Activated T-helper 1 cell treated with anti-CD3 and anti-CD28 coated beads, Interleukin-12 subunit alpha, Interleukin-12 subunit beta, Interleukin-2, Interleukin-4 antibody, amounts not matched to agents 30 ng/mL and 10 ng/mL and 1 ng/mL, durations not matched to agents 14 hours and 24 hours and 36 hours (primary cell): Measurements from ENCODE around the gene CGNL1. TPM values are rescaled to one million over a fixed set of nuclear protein-coding genes. Genes with fewer than 3 reads are reported as not detected.

Source experiments
- DNase-seq: peaks from one replicate; pipeline ENCODE4 v3.0.0; 2021; ENCODE audit warnings: low spot score
- H3K27ac Mint-ChIP-seq: one replicate; pipeline ENCODE4 v1.8.0; 2021; ENCODE audit warnings: mild to moderate bottlenecking, mixed read lengths
- H3K27me3 Mint-ChIP-seq: one replicate; pipeline ENCODE4 v1.8.0; 2022; ENCODE audit warnings: mild to moderate bottlenecking, moderate library complexity, mixed read lengths; ENCODE audit not compliant: insufficient read depth
- H3K36me3 Mint-ChIP-seq: one replicate; pipeline ENCODE4 v1.8.0; 2021; ENCODE audit warnings: low read depth, mixed read lengths
- H3K4me1 Mint-ChIP-seq: one replicate; pipeline ENCODE4 v1.8.0; 2021; ENCODE audit warnings: low read depth, mixed read lengths
- H3K4me3 Mint-ChIP-seq: one replicate; pipeline ENCODE4 v1.8.0; 2021; ENCODE audit warnings: mild to moderate bottlenecking, moderate library complexity, mixed read lengths
- H3K9me3 Mint-ChIP-seq: one replicate; pipeline ENCODE4 v1.8.0; 2021; ENCODE audit warnings: mixed read lengths
- intact Hi-C: fragments of 100-400 bp; cut with micrococcal nuclease; formaldehyde crosslinking; loops from one replicate; pipeline ENCODE4 v1.15.1; 2024
- total RNA-seq: library from RNA; stranded (reverse); gene quantifications from 2 replicates; pipeline ENCODE4 v1.2.3, GENCODE V29; 2022

CGNL1 gene
- total RNA-seq, 1 donor from 2014 or later: not detected

DNA sequence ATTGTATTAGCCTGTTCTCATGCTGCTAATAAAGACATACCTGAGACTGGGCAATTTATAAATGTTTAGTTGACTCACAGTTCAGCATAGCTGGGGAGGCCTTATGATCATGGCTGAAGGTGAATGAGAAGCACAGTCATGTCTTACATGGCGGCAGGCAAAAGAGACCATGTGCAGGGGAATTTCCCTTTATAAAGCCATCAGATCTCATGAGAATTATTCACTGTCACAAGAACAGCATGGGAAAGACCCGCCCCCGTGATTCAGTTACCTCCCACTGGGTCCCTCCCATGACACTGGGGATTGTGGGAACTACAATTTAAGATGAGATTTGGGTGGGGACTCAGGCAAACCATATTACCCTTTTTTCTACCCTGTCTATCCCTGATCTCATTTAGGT is 163.9 kb downstream of the CGNL1 start:
- DNase-seq: no peak
- H3K4me3 Mint-ChIP-seq: no peak overlapping the region
- intact Hi-C loops: loop anchor here (10.0 kb wide), 1 partner anchor 715 kb away; no protein-coding TSS in a partner anchor

DNA sequence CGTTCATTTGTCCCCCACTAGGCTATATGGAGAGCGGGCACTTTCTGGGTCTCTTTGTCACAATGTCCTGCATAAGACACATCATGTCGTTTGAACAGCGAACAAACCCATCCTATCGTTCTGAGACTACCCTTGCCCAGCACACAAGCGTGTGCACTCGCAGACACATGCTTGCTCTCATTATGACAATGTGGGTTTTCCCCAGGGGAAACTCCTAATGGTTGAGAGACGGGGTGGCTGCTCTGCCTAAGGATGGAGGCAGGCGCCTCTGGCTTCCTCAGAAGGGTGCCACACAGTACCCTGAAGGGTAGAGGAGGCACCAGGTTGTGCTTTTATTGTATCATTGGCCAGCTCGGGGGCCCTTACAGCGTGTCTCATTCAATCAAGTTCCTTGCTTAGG is 164.4 kb downstream of the CGNL1 start:
- H3K27me3 Mint-ChIP-seq: peaks cover 2% of the 10 kb centered on the region
- peaks cover 8% of the 10 kb centered on the region for H3K9me3 Mint-ChIP-seq
- intact Hi-C loops: loop anchor here (10.0 kb wide), 1 partner anchor 716 kb away; no protein-coding TSS in a partner anchor
- peak overlapping the region; percentile 17 for H3K4me3 Mint-ChIP-seq
- H3K4me1 Mint-ChIP-seq: peaks cover 15% of the 10 kb centered on the region
- DNase-seq: no peak
- no peak overlapping the region for H3K27ac Mint-ChIP-seq
- no peaks in the 10 kb centered on the region for H3K36me3 Mint-ChIP-seq

More for the DNA sequence above, 163.9 kb downstream of the CGNL1 start:
- Mint-ChIP-seq H3K27ac (no peak overlapping the region), H3K4me1 (peaks cover 15% of the 10 kb centered on the region), H3K9me3 (peaks cover 8% of the 10 kb centered on the region), H3K36me3 (no peaks in the 10 kb centered on the region), H3K27me3 (peaks cover 3% of the 10 kb centered on the region)

DNA sequence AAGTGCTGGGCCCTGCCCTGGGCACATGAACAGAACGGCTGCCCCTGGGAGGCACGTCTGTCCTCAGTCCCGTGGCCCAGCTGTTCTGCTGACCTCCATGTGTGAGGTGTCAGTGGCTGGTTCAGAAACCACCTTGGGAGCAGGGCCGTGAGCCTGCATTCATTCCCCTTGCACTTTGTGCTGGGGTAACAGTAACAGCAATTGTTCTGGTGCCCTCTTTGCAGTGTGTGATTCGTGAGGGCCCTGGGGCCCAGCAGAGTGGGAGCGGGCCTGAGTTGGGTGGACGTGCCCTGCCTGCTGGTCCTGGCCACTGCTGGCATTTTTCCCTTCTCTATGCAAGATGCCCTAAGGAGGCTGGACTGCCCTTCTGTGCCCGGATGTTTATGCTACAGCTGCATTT is 165.0 kb downstream of the CGNL1 start:
- DNase-seq: no peak
- H3K4me3 Mint-ChIP-seq: no peak overlapping the region
- H3K27me3 Mint-ChIP-seq: peaks cover 2% of the 10 kb centered on the region
- no peak overlapping the region for H3K27ac Mint-ChIP-seq
- peaks cover 8% of the 10 kb centered on the region for H3K9me3 Mint-ChIP-seq
- H3K4me1 Mint-ChIP-seq: peaks cover 15% of the 10 kb centered on the region
- no peaks in the 10 kb centered on the region for H3K36me3 Mint-ChIP-seq
- intact Hi-C loops: loop anchor here (10.0 kb wide), 1 partner anchor 716 kb away; no protein-coding TSS in a partner anchor

GRCh38 chr15:57541805-57542504 is 165.7 kb downstream of the CGNL1 start:
- Mint-ChIP-seq H3K27ac (no peak overlapping the region), H3K4me1 (peaks cover 15% of the 10 kb centered on the region), H3K9me3 (peaks cover 8% of the 10 kb centered on the region), H3K27me3 (peaks cover 2% of the 10 kb centered on the region), H3K4me3 (no peak overlapping the region), H3K36me3 (no peaks in the 10 kb centered on the region)
- DNase-seq: no peak
- intact Hi-C loops: loop anchor here (1.0 to 10.0 kb wide), 2 partner anchors 202 to 717 kb away; no protein-coding TSS in a partner anchor

DNA sequence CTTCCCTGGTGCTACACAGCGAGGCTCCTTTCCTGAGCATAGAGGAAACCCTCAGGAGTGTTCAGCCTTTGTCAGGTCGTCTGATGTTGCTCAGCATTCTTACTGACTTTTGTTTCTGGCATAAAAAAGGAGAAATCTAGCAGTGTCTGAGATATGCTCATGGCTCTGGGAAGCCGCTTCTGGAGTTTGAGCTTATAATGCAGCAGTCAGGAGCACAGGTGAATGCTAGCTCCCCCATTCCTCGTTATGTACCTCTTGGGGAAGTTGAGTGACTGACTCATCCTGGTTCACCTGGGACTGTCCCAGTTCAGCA is 166.2 kb downstream of the CGNL1 start:
- H3K4me3 Mint-ChIP-seq: no peak overlapping the region
- no peak for DNase-seq
- no peak overlapping the region for H3K27ac Mint-ChIP-seq
- H3K9me3 Mint-ChIP-seq: peaks cover 8% of the 10 kb centered on the region
- H3K4me1 Mint-ChIP-seq: peaks cover 15% of the 10 kb centered on the region
- intact Hi-C loops: loop anchor here (1.0 to 10.0 kb wide), 2 partner anchors 202 to 718 kb away; no protein-coding TSS in a partner anchor
- H3K36me3 Mint-ChIP-seq: no peaks in the 10 kb centered on the region
- H3K27me3 Mint-ChIP-seq: peaks cover 2% of the 10 kb centered on the region

GRCh38 chr15:57544848-57545480 is 168.7 kb downstream of the CGNL1 start:
- no peak overlapping the region for H3K4me3 Mint-ChIP-seq
- no peak overlapping the region for H3K27ac Mint-ChIP-seq
- H3K9me3 Mint-ChIP-seq: peaks cover 7% of the 10 kb centered on the region
- DNase-seq: no peak
- H3K27me3 Mint-ChIP-seq: peaks cover 2% of the 10 kb centered on the region
- H3K4me1 Mint-ChIP-seq: peaks cover 12% of the 10 kb centered on the region
- intact Hi-C loops: loop anchor here (10.0 kb wide), 1 partner anchor 720 kb away; no protein-coding TSS in a partner anchor
- H3K36me3 Mint-ChIP-seq: no peaks in the 10 kb centered on the region

- intact Hi-C loops: loop anchor here (10.0 kb wide), 1 partner anchor 721 kb away; no protein-coding TSS in a partner anchor
- no peak for DNase-seq
- no peak overlapping the region for H3K4me3 Mint-ChIP-seq
- H3K4me1 Mint-ChIP-seq: peaks cover 2% of the 10 kb centered on the region
- no peak overlapping the region for H3K27ac Mint-ChIP-seq
- H3K27me3 Mint-ChIP-seq: peaks cover 2% of the 10 kb centered on the region
- H3K36me3 Mint-ChIP-seq: no peaks in the 10 kb centered on the region
- no peaks in the 10 kb centered on the region for H3K9me3 Mint-ChIP-seq
Observed at GRCh38 chr15:57545995-57546394, 169.7 kb downstream of the CGNL1 start.

GRCh38 chr15:57547243-57547755 is 171.0 kb downstream of the CGNL1 start:
- intact Hi-C loops: loop anchor here (10.0 kb wide), 1 partner anchor 722 kb away; no protein-coding TSS in a partner anchor
- Mint-ChIP-seq H3K27me3 (peaks cover 2% of the 10 kb centered on the region), H3K4me1 (no peaks in the 10 kb centered on the region), H3K9me3 (no peaks in the 10 kb centered on the region), H3K36me3 (no peaks in the 10 kb centered on the region), H3K27ac (no peak overlapping the region), H3K4me3 (no peak overlapping the region)
- DNase-seq: no peak

GRCh38 chr15:57548351-57548750 is 172.0 kb downstream of the CGNL1 start:
- no peaks in the 10 kb centered on the region for H3K9me3 Mint-ChIP-seq
- intact Hi-C loops: loop anchor here (10.0 kb wide), 1 partner anchor 724 kb away; no protein-coding TSS in a partner anchor
- H3K27me3 Mint-ChIP-seq: peaks cover 5% of the 10 kb centered on the region
- H3K27ac Mint-ChIP-seq: no peak overlapping the region
- H3K4me3 Mint-ChIP-seq: no peak overlapping the region
- H3K4me1 Mint-ChIP-seq: no peaks in the 10 kb centered on the region
- H3K36me3 Mint-ChIP-seq: no peaks in the 10 kb centered on the region
- DNase-seq: no peak

GRCh38 chr15:57548835-57549234 is 172.5 kb downstream of the CGNL1 start:
- intact Hi-C loops: loop anchor here (10.0 kb wide), 1 partner anchor 724 kb away; no protein-coding TSS in a partner anchor
- Mint-ChIP-seq H3K4me1 (no peaks in the 10 kb centered on the region), H3K9me3 (no peaks in the 10 kb centered on the region), H3K36me3 (no peaks in the 10 kb centered on the region), H3K27ac (no peak overlapping the region), H3K4me3 (no peak overlapping the region), H3K27me3 (peaks cover 3% of the 10 kb centered on the region)
- no peak for DNase-seq

DNA sequence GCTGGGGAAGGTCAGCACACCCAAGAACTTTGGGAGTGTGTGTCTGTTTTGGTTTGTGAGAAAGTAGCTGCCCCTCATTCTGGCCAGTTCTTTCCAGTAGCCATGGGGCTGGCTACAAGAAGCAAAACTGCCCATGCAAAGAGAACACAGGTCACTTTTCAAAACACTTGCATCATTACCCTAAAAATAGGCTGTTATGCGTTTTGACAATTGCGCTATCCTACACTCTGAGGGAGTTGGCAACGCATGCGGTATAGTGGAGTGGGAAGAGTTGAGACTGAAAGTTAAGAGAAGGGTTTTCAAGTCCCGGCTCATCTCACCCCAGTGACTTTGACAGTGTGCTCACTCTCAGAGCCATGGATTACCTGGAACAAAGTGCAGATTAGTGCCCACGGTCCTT is 173.6 kb downstream of the CGNL1 start:
- DNase-seq: no peak
- Mint-ChIP-seq H3K27me3 (peaks cover 2% of the 10 kb centered on the region), H3K4me3 (no peak overlapping the region), H3K27ac (no peak overlapping the region), H3K36me3 (no peaks in the 10 kb centered on the region), H3K9me3 (no peaks in the 10 kb centered on the region), H3K4me1 (no peaks in the 10 kb centered on the region)
- intact Hi-C loops: loop anchor here (10.0 kb wide), 1 partner anchor 725 kb away; no protein-coding TSS in a partner anchor

- Mint-ChIP-seq H3K4me3 (no peak overlapping the region), H3K27me3 (peaks cover 2% of the 10 kb centered on the region), H3K27ac (no peak overlapping the region), H3K4me1 (no peaks in the 10 kb centered on the region), H3K36me3 (no peaks in the 10 kb centered on the region), H3K9me3 (no peaks in the 10 kb centered on the region)
- intact Hi-C loops: no loop called here
- no peak for DNase-seq
Observed at GRCh38 chr15:57550640-57551039, 174.3 kb downstream of the CGNL1 start.
